Activated effector memory CD4-positive, alpha-beta T cell treated with anti-CD3 and anti-CD28 coated beads, Interleukin-2, amount 50 U/mL, for 16 hours (primary cell): ENCODE measurements around the gene TSPAN9.

ENCODE experiments used
- DNase-seq: peaks from one replicate; pipeline ENCODE4 v3.0.0-alpha.2; 2020

The TSPAN9 gene

GRCh38 chr12:3305904-3306619, 228.9 kb downstream of the TSPAN9 start:
- no peak for DNase-seq

- DNase-seq: no peak
Measured at GRCh38 chr12:3307389-3307788, 230.2 kb downstream of the TSPAN9 start.

GRCh38 chr12:3308063-3308462, 230.9 kb downstream of the TSPAN9 start:
- no peak for DNase-seq

GRCh38 chr12:3308609-3309008, 231.4 kb downstream of the TSPAN9 start:
- no peak for DNase-seq

DNA sequence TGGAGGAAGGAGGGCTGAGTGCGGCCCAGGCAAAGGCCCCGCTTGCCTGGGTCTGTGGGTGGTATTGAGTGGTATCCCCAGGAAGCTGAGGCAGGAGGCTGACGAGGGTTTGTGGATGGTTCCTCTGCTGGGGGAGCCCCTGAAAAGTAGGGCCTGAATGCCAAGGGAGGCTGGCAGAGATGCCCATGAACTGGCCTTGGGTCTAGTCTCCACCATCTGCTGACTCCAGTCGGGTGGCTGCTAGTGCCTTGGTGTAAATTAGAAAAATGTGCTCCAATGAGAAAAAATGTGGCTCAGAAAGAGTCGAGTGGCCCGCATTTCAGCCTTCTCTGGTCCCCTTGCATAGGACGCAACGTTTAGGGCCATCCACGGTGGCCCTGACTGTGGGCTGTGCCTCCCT, 232.6 kb downstream of the TSPAN9 start:
- DNase-seq: no peak

- no peak for DNase-seq
Measured at GRCh38 chr12:3310271-3311026, 233.3 kb downstream of the TSPAN9 start.

- no peak for DNase-seq
Measured at GRCh38 chr12:3311027-3311402, 233.8 kb downstream of the TSPAN9 start.

GRCh38 chr12:3311491-3312103, 234.4 kb downstream of the TSPAN9 start:
- no peak for DNase-seq

- DNase-seq: no peak
Measured at GRCh38 chr12:3313066-3313465, 235.9 kb downstream of the TSPAN9 start.

- DNase-seq: no peak
Measured at GRCh38 chr12:3313675-3314663, 236.8 kb downstream of the TSPAN9 start.

GRCh38 chr12:3315201-3315661, 238.1 kb downstream of the TSPAN9 start:
- no peak for DNase-seq

GRCh38 chr12:3316776-3317480, 239.7 kb downstream of the TSPAN9 start:
- no peak for DNase-seq

GRCh38 chr12:3317481-3317815, 240.3 kb downstream of the TSPAN9 start:
- DNase-seq: no peak

- DNase-seq: no peak
Measured at GRCh38 chr12:3317841-3318501, 240.8 kb downstream of the TSPAN9 start.

DNA sequence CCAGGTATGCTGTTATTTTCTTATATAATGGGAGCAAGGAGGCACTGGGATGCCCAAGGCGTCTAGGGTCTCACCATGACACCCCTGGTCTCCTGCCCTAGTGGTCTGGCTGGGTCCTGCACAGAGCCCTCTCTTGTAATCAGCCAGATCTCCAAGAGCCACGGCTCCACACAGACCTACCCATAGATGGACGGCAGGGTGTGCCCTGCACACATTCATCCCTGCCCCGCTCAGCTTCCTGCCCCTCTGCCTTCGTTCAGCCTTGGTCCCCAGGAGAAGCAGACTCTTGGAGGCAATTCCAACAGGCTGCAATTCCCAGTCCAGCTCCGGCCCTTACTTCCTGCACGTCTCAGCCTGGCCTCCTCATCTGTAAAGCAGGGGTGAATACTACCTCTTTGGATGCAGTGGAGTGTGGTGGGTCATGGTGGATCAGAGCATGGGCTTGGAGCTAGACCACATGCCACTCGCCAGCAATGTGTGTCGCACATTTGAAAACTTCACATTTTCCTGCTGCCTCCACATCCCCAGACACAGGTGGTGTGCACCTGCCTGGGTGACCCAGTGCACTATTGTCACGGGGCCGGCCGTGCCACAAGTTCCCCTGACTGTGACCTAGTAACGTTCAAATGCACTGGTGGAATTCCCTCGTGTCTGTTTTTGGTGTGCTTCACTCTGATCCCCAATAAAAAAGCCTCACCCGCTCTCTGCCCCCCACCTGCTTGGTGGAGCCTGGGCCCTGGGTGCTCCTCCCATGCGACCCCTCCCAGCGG, 242.7 kb downstream of the TSPAN9 start:
- no peak for DNase-seq

DNA sequence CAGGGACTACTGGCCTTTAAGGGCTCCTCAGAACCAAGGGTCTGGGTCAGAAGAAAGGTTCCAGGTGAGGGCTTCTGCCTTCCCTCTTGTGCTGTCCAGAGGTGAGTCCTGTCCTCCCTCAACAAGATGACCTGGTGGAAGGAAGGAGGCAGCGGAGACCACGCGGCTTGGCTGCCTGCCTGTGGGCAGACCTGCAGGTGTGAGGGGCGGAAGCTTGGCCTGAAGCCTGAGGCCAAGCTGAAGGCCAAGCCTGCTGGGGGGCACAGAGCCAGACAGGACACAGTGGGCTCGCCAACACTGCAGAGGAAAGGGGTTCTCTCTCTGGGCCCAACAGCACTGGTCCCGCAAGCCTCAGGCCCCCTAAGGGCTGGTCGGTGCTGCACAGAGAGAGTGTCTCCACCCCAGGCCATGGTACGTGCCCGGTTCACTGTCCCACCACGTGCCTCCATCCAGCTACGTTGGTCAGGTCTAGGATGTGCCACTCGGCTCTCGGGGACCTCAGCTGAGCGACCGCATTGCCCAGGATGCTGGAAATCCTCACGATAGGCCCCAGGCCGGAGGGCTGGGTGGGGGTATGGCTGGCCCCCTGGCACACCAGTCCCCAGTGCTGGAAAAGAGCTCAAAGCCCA, 243.8 kb downstream of the TSPAN9 start:
- no peak for DNase-seq

GRCh38 chr12:3321881-3322280, 244.7 kb downstream of the TSPAN9 start:
- no peak for DNase-seq

DNA sequence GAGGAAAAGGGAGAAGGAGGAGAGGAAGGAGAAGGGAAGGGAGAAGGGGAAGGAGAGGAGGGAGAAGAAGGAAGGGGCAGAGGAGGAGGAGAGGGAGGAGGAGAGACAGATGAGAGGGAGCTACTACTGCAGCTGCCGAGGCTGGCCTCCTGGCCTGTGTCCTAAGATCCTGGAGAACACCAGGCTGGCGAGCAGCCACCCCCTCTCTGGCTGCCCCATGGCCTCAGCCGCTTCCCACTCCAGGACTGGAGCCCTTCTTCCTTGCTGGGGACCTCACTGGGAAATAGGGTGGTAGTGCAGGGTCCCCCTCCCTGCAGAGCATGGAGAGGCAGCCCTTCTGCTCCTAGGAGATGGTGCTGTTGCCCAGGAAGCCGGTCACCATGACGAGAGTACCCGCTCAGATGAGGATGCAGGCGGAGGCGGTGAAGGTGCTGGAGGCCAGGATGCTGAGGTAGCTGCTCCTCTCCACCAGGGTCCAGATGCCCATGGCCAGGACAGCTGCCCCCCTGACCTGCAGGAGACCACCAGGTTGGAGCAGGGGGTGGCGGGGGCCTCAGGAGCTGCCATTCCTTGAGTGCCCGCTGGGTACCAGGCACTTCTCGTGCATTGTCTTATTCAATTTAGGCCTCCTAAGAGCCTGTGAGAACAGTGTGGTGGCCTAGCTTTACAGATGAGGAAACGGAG, 246.0 kb downstream of the TSPAN9 start:
- no peak for DNase-seq

- DNase-seq: no peak
Measured at GRCh38 chr12:3325736-3326135, 248.6 kb downstream of the TSPAN9 start.
